Islet of Langerhans (tissue), 1 donor: ENCODE results near the gene ALPP.
"Not testable (repeated sequence)": the region's sequence is repeated elsewhere in the genome, so short reads cannot be mapped to it uniquely, and the experiment has no call there.

ENCODE experiments used
- FAIRE-seq: peaks from one replicate; lab custom pipeline; 2011; peaks lifted over from hg19 to GRCh38; lab: Jason Lieb, UNC

Gene ALPP

DNA sequence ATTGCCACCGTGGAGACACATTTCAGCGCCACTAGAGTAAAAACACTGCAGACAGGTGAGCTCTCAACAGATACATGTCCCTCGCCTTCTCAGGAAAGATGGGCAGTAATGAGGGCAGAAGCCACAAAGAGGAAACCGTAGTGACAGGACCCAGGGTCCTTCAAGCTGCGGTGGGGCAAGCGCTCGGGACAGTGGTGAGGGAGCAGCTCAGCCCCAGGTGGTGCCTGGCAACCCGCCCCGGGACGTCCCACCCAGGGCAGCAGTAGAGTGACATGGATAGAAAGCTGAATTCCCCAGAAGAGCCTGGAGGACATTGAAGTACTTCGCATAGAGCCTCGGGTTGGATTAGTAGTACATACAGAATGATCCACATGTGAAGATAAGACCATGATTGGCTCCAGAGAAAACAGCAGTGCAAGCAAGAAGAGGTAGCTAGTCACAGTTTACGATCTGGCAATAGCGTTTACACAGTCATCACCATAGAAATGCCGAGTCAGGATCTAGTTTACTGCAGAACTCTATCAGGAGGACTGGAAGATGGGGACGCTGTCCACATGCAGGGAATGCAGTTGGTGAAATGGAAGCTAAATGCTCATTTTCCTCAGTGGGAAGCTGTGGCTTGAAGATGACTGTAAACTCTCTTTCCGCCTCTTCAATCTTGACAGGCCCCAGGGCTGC, 37.4 kb upstream of the ALPP start:
- no peak for FAIRE-seq

DNA sequence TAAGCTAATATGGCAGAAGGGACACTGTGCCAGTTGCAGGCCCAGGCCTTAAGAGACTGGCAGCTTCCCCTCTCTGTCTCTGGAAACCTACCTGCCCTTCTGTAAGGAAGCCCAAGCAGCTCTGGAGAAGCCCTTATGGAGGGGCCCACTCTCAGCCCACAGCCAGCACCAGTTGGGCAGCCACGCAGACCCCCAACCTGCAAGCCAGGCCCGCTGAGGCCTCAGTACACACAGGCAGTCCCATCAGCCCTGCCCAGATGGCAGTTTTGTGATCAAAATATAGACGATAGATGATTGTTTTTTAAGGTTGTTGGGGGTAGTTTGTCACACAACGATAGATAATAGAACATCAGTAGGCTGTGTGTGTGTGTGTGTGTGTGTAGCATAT, 36.8 kb upstream of the ALPP start:
- no peak for FAIRE-seq

DNA sequence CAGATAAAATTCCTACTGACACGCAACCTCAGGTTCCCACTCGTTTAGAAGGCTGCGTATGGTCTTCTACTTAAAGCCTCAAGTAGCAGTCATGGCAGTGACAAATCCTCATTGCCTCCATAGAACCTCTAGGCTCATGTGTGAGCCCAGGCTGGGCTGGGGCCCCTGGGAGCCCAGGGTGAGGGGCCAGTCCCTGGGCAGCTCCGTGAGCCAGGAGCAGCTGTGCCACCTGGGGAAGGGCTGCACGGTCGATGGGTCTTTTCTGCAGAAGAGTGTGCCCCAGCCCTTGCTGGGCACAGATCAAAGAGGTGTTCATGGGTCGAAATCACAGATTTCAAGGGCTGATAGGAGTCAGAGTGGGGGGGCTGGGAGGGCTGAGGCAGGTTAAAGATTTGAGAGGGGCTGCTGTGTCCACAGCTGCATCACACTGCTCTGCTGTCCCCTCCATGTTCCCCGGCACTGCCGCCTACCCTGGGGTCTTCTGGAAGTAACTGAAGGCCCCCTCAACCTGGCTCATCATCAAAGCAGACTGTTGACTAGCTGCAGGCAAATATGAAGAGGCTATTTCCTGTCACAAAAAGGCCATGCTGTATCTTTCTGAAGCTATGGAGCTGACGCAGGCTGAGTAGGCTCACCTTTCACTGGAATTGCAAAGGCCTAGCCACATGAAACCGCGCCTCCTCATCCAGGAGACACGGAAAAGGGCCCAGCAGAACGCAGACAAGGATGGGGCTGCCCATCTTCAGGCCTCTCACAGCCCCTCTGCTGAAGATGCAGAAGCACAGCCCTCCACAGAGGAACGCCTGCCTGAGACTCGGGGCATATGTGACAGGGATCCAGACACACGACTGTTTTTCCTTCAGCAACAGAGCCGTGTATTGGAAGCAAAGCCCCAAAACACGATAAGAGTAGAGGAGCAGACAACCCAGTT, 35.7 kb upstream of the ALPP start:
- FAIRE-seq = no peak

DNA sequence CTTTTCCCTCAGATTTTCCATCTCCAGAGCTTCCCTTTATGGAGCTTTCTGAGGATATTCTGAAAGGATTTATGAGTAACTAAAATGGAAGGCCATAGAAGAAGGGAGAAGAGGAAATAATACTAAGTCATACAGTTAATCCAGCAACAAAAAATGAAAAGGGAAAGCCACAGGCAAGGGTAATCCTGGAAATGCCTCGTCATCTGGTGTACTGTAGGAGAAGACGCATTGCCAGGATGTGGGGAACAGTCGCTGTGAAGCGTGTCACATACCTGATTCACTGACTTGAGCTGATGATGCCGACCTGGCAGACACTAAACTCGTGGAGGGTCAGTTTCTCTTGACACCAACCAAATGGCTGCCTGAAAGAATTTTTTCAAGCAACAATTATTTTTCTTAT, 34.7 kb upstream of the ALPP start:
- no peak for FAIRE-seq

DNA sequence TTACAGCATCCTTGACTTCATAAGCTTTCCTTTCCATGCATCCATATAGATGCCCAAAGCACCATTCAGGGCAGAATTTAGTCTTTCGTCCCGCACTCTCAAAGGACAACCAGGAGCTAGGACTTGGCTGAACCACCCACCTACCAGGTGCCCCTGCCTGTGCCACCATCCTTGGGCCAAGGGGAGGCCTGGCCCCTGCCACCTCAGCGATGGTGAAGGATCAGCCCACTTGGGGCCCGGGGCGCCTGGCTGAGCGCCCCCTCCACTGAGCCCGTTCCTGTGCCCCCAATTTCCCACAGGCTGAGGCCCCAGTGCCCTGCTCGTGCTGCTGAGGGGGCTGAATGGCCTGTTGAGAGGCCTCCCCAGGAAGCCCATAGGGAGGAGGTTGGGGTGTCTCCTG, 33.3 kb upstream of the ALPP start:
- no peak for FAIRE-seq

DNA sequence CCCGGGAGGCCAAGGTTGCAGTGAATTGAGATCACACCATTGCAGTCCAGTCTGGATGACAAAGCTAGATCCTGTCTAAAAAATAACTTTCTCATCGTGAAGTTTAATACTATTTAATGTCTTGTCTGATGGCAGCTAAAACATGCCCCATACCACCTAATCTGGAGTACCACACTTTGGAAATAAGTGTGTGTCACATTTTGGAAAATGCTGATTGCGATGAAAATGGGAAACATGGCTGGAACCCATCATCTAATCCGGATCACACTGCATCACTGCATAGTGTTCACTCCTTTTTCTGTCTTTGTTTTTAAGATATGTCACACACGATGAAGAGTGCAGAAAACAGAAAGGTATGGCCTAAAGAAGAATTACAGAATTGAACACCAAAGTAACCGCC, 31.2 kb upstream of the ALPP start:
- FAIRE-seq = no peak

DNA sequence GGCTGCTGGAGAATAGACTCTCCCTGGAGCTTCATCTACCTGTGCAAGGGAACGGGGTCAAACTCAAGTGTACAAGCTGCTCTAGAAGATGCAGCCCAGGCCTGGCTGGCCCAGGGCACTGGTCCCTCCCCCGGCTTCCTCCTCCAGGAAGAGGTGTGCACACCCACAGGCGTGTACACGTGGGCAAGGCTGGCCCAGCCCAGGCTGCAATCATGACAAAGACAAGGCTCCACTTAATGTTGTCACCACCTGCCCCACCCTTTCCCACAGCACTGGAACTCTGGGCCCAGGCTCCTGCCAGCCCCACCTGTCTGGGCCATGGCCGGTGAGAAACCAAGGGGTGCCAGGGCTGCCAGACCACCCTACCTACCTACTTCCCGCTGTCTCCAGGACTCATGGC, 29.6 kb upstream of the ALPP start:
- no peak for FAIRE-seq

DNA sequence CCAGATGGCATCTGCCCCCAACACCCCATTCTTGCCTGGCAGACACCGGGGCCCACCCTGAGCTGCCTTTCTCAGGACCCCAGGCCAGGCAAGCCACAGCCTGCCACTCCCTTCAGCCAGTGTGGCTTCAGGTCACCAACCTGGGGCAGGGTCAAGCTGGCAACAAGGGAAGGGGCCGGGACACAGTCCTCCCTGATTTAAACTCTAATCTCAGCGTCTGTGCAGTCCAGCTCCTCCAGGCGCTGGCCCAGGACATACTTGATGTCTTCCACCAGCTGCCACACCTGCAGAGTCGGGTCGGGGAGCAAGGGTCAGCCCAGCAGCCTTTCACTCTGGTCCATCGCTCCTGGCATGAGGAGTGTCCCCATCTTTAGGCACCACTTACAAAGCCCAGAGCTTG, 29.0 kb upstream of the ALPP start:
- no peak for FAIRE-seq

DNA sequence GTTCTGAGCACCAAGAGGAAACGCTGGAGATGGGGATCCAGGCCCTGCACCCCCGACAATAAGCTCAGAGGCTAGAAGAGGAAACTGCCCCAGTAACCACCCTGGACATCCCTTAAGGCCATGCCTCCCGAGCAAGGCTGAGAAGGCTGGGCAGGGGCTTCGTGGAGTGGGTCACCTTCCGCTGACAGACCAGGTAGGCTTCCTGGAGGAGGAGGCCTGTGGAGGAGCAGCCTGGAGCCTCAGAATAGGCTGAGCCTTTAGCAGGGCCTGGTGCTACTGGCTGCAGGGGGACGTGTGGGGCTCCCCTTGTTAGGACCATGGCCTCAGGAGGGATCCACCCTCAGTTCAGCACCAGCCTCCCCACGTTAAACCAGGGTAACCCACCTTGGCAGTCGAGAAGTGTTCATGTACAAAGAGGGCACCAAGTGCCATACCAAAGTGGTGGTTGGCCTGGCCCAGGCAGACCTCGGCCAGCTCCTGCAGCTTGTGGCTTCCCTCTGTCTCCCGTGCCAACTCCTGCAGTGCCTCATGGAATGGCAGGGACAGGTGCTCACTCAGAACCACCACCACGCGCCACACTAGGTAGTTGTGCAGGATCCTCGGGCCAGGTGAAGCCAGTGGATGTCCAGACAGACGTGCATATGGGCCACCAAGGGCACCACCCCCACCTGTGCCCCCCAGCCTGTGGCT, 28.5 kb upstream of the ALPP start:
- no peak for FAIRE-seq

DNA sequence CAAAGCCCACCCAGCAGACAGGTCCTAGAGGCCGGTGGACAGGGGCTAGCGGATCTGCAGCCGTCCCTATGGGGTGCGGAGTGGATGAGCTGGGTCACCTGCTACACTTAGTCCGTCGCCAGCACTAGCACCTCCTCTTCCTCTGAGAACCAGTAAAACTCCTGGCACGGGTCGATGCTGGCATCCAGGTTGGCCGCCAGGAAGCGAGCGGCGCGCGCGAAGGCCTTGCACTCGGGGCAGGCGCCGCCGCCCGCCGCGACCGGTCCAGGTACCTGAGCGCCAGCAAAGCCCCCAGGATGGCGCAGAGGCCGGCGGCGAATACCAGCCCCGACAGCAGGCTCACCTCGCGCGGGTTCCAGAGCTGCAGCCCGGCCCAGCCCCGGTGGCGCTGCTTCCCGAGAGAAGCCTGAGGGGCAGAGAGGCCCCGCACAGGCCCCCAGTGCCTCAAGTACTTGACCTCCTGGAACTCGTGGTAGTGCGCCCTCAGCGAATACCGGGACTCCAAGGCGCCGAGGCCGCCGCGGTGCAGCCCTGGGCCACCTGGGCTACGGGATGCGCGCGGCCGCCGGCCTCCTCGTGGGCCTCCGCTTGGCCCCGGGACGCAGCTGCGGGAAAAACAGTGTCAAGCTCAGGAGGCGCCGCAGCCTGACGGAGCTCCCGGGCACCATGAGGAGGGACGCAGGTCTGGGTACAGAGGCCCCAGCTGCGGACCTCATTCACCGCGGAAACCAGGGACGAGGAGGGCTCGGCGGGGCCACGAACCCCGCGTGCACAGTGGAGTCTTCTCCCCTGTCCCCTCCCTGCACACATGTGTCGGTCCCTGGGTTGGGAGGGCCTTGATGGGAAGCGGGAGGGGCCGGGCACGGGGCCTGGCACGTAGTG, 27.5 kb upstream of the ALPP start:
- FAIRE-seq = no peak

DNA sequence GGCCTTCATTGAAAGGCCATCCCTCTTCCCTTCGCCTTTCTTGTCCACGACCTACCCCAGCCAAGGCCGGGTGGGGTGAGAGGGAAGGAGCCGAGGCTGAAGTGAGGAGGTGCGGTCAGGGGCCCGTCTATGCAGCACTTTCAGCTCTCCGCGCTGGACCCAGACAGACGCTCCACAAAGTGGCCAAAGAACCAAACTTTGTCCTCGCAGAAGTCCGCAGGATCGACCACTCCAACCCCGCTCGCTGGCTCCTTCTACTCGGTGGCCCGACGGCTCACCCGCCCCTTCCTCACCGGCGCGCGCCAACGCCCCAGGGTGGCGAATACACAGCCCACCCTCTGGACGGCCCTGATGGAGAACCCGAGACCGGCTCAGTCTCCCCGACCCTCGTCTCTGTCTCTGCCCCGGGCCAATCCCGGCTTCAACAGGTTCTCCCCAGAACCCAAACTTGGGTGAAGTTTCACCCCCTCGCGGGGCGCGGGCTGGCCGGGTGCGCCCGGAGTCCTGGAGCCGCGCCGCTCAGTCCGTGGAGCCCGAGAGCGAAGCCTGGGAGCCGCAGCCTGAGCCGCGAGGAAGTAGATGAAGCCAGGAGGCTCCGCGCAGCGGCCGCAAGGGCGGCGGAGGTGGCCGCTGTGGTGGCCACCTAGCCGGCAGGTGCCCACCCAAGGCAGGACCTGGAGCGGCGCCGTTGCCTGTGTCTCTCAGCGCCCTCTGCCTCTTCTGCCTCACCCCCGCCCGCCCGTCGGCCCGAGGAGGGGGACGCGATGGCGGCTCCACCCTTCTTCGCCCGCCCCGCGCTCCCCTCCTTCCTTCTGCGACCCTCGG, 26.7 kb upstream of the ALPP start:
- FAIRE-seq = no peak

DNA sequence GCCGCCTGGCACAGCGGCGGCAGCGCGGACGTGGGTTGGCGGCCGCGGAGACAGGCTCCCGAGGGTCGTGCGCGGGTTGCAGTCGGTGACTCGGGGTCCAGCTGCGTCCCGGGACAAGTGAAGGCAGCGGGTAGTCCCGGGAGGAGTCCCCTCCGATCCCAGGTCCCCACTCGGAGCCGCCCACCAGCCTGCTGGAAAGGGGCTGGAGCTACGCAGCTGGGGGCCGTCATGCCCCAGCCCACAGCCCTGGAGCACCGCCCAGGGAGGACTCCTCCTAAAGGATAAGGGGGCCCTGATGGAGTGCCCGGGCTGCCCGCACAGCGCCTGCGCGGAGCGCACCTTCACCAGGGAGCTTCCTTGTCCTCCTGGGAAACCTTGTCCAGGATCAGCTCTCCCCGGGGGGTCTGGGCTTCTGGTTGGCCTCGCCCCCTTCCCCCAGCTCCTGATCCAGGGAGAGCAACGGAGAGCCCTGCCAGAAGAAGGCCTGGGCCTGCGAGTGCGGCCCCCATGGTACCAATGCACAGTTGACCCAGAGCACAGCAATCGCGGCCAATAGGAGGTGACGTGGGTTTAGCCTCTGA, 25.9 kb upstream of the ALPP start:
- no peak for FAIRE-seq

DNA sequence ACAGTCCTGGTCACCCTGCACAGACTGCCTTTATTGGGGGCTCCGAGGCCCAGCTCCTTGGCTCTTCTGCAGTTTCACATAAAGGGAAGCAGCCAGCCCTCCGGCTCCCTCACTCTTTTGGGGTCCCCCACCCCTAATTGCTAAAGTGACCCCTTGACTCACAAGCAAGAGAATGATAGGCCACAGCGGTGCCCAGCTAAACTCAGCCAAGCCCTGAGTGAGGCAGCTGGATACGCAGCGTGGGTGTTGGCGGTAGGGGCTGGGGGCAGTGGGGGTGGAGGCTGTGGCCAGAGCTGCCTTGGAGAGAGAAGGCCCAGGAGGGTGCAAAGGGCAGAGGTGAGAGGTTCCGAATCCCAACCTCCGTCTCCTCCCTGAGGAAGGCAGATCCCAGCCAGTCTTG, 25.5 kb upstream of the ALPP start:
- FAIRE-seq = no peak

DNA sequence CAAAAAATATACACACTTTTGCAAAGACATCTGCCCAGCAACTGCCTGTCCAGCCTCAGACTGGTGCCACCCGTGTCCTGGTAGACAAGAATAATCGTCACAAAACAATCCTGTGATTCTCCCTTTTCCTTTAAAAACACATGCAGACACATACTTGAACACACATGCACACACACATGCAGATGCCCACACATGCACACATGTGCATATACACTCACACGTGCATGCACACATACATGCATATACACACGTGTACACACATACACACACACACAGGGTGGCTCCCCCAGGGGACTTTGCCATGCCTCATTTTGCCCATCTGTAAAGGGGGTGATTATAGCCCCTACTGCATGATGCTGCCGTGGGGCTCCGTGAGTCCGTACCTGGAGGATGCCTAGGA, 24.9 kb upstream of the ALPP start:
- no peak for FAIRE-seq

DNA sequence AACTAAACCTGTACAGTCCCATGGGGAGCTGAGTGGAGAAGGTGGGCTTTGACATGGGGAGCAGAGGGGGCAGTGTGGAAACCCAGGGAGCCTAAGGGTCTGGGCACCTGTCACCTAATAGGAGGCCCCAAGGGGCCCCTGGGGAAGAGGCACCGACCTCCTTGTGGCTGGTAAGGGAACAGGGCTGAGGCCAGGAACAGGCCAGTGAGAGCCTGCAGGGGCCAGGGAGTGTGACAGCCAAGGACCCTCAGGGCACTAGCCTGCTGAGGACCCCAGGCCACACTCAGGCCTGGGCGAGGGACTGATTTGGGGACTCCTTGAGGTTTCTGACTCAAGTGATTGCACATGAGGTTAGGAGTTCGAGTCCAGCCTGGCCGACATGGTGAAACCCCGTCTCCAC, 24.5 kb upstream of the ALPP start:
- no peak for FAIRE-seq

DNA sequence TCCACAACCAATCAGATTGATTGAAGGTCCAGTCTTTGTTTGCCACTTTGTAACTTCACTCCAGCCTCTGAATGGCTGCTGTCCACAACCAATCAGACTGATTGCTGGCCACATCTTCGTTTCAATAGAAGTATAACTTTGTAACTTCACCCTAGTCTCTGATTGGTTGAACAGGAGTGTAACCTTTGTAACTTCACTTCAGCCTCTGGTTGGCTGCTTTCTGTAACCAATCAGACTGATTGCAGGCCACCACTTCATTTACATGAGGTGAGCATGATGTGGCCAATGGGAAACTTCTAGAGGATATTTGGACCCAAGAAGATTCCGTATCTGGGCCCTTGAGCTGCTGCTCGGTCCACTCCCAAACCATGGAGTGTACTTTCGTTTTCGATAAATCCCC, 16.9 kb upstream of the ALPP start:
- FAIRE-seq = no peak

DNA sequence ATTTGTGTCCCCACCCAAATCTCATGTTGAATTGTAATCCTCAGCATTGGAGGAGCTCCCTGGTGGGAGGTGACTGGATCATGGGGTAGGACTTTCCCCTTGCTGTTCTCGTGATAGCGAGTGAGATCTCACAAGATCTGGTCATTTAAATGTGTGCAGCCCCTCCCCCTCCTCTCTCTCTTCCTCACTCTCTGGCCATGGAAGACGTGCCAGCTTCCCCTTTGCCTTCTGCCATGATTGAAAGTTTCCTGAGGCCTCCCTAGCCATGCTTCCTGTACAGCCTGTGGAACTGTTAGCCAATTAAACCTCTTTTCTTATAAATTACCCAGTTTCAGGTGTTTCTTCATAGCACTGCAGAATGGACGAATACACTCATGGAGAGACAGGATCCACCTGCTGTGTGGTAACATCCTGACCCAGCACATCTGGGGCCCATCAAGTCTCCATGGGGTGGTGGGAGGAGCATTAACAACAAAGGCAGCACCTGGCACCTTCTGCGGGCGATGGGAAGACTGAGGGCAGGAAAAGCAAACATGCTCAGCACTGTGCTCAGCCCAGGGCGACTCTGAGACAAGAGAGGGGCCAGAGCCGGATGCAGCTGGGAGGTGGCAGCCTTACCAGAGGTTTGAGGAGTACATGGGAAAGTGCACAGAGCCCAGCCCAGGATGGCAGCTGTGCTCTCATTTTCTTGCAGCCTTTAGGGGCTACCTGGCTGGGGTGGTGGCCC, 16.2 kb upstream of the ALPP start:
- no peak for FAIRE-seq

DNA sequence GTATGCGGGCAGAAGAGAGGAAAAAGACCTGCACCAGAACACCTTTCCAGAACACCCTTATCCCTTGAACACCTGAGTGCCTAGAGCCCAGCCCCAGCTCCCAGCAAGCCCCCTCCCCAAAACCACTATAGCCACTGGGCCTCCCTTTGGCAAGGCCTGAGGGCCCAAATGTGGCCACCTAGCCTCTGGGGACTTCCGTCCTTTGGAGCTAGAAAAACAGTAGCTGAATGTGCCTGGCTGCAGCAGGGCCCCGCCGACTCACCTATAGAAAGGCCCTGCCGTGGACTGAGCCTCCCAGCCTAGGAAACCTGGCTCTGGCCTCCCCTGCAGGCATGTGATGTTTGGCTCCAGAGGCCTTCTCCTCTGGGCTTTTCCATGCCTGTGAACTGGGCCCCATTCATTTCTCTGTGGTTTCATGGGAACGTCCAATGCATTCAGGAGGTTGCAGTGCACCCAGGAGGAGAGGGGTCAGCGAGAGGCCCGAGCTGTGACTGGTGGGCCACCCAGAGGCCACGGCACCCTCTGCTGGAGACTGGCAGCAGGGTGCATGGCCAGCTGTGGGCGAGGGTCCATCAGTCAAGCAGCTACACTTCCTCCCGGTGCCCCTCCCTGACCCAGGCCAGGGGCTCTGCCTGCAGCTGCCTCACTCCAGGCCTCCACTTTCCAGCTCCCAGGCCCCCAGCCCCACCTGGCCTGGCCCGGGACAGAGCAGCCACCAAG, 15.3 kb upstream of the ALPP start:
- not testable (repeated sequence) for FAIRE-seq

DNA sequence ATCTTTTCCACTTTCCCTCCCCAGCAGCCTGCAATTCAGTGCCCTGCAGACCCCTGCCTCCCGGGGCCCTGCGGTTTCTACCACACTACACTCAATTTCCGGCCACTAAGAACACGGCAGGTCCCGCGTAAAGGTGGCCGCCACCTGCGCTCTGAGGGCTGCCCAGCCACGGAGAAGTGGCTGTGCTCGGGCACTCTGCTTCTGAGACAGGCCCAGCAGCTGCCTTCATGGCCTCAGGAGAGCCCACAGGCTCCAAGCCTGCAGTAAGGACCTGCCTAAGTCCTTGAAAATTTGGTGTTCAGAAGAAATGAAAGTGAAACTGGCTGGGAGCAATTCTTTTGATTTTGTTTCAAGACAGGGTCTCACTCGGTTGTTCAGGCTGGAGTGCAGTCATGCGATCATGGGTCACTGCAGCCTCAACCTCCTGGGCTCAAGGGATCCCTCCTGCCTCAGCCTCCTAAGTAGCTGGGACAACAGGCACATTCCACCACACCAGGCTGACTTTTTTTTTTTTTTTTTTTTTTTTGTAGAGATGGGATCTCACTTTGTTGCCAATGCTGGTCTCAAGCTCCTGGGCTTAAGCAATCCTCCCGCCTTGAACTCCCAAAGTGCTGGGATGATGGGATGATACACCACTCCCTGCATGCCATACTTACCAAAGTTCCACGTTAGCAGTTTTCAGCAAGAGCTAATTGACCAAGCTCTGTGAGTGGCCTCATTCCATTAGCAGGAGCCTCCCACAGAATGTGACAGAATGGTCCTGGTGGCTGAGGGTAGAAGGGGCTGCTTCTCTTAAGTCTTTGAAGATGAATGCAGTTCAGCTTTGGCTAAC, 14.6 kb upstream of the ALPP start:
- FAIRE-seq = no peak
